ENCODE results near the gene RIPPLY2.

DNA sequence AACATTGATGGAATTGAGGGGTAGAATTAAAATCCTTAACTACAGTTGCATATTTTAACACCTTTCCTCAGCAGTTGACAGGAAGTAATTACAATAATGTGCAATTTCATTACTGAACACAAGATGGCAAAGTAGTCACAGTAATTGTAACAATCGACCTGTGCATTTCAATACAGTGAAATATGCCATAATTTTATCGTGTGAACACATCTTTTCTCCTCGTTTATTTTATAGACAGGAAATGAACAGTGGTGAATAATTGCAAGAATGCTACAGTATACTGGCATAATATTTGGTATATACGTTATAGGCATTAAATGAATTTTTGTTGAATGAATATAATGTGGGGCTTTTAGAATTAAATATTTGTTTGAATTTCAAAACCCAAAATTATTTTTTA is 31.4 kb downstream of the RIPPLY2 start:
- TF ChIP-seq, protein P1, sequence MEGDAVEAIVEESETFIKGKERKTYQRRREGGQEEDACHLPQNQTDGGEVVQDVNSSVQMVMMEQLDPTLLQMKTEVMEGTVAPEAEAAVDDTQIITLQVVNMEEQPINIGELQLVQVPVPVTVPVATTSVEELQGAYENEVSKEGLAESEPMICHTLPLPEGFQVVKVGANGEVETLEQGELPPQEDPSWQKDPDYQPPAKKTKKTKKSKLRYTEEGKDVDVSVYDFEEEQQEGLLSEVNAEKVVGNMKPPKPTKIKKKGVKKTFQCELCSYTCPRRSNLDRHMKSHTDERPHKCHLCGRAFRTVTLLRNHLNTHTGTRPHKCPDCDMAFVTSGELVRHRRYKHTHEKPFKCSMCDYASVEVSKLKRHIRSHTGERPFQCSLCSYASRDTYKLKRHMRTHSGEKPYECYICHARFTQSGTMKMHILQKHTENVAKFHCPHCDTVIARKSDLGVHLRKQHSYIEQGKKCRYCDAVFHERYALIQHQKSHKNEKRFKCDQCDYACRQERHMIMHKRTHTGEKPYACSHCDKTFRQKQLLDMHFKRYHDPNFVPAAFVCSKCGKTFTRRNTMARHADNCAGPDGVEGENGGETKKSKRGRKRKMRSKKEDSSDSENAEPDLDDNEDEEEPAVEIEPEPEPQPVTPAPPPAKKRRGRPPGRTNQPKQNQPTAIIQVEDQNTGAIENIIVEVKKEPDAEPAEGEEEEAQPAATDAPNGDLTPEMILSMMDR (IDR thresholded peaks at IDR 0.05) = peak; percentile 53 to 80 (median 66)
- no peak for TF ChIP-seq POLR2AphosphoS5 (IDR thresholded peaks at IDR 0.05)
- no peak for TF ChIP-seq EP300 (IDR thresholded peaks at IDR 0.05)
- no peak for TF ChIP-seq POLR2A (IDR thresholded peaks at IDR 0.05)

Measured in upper lobe of left lung (tissue), 4 donors.